Measurements from ENCODE around the gene TRIP4. TPM values are rescaled to one million over a fixed set of nuclear protein-coding genes. Genes with fewer than 3 reads are reported as not detected.

Gene TRIP4
- polyA plus RNA-seq, 6 donors from 2014 or later = 23.6 to 32.6 (median 27.2) TPM

DNA sequence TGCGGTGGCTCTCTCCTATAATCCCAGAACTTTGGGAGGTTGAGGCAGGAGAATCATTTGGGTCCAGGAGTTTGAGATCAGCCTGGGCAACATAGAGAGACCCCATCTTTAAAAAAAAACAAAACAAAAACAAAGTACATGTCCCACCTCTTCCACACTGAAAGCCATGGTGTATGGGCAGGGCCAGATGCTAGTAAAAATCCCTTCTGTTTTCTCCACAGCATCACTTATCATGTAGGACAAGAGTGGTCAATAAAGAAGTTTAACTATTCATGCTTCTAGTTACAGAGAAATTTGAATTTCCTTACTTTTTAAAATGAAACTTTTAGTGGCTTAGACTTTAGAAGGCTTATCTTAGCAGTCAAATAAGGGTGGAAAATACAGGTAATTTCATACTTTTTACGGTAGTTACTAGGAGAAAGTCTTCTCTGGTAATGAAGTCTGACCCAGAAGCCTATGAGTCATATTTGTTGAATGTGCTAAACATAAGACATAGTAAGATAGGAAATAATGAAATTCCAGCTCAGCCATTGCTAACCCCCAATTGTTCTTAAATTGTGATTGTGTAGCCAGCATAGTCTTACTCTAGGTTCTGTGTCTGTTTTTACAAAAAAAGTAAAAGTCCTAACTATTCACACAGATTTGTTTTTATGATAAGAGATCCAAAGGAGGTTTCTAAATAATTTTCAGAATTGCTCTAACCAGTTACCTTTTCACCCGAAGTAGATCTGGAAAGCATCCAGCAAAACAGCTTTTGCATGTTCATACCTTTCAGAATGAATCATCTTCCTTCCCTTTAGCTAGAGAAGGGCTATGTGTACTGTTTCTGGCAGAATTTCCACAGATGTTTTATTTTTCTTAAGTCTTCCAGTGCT lies 56.3 kb downstream of the TRIP4 start:
- Mint-ChIP-seq H3K9me3 (no peaks in the 10 kb centered on the region), H3K4me1 (peaks cover 14 to 21% (median 18%) of the 10 kb centered on the region in 3 donors), H3K36me3 (peaks cover 8 to 10% of the 10 kb centered on the region in 2 donors), H3K27me3 (no peaks in the 10 kb centered on the region), H3K4me3 (no peak overlapping the region), H3K27ac (peak overlapping the region in 2 of 6 donors; percentile 37 to 44)
- no peak for ATAC-seq (ENCODE audit: low read depth in 2 of 2)
- DNase-seq = no peak

- Mint-ChIP-seq H3K9me3 (no peaks in the 10 kb centered on the region), H3K27me3 (no peaks in the 10 kb centered on the region), H3K27ac (no peak overlapping the region), H3K4me3 (no peak overlapping the region), H3K36me3 (peaks cover 8 to 10% of the 10 kb centered on the region in 2 donors), H3K4me1 (peaks cover 14 to 21% (median 20%) of the 10 kb centered on the region in 3 donors)
- DNase-seq = no peak
- ATAC-seq (ENCODE audit: low read depth in 2 of 2) = no peak
These were observed 57.2 kb downstream of the TRIP4 start for GRCh38 chr15:64444836-64445235.

GRCh38 chr15:64447536-64448315 lies 60.1 kb downstream of the TRIP4 start:
- Mint-ChIP-seq H3K4me1 (peaks cover 14 to 24% (median 16%) of the 10 kb centered on the region in 3 donors), H3K27me3 (no peaks in the 10 kb centered on the region), H3K36me3 (peaks cover 8 to 10% of the 10 kb centered on the region in 2 donors), H3K27ac (peak overlapping the region in 4 of 6 donors; percentile 27 to 85 (median 56)), H3K9me3 (no peaks in the 10 kb centered on the region), H3K4me3 (peak overlapping the region in 1 of 8 donors; percentile 17)
- ATAC-seq (ENCODE audit: low read depth in 2 of 2) = peak; percentile 77 to 83
- DNase-seq = peak; percentile 17

DNA sequence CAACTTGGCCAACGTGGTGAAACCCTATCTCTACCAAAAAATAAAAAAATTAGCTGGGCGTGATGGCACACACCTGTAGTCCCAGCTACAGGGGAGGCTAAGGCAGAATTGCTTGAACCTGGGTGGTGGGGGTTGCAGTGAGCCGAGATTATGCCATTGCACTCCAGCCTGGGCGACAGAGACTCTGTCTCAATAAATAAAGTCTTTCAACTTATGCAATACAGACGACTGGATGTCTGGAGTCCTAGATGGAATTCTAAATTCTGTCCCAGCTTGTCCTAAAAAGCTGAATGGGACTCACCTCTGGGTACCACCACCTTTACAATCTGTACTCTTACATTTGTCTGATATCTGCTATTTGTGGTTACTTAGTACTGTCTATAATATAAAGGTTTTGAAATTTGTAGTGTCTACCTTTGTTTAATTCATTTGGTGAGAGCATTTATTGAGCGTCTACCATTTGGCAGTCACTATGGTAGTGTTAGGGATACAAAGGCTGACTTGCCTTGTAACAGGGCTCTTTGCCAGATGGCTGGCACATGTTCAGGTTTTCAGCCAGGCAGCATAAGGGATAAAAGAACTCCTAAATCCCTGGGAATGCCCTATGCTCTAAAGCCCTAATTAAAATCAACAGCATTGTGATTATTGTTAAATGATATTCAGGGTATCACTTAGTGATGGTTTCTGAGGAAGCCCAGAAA lies 65.5 kb downstream of the TRIP4 start:
- Mint-ChIP-seq H3K36me3 (peaks cover 0 to under 1% of the 10 kb centered on the region in 2 donors), H3K27ac (peak overlapping the region in 1 of 6 donors; percentile 19), H3K4me1 (peaks cover 19 to 31% (median 30%) of the 10 kb centered on the region in 3 donors), H3K9me3 (no peaks in the 10 kb centered on the region), H3K4me3 (no peak overlapping the region), H3K27me3 (no peaks in the 10 kb centered on the region)
- ATAC-seq (ENCODE audit: low read depth in 2 of 2) = no peak
- no peak for DNase-seq

- ATAC-seq (ENCODE audit: low read depth in 2 of 2) = no peak
These were observed 66.0 kb downstream of the TRIP4 start for GRCh38 chr15:64453689-64454037.

GRCh38 chr15:64454282-64454681 lies 66.6 kb downstream of the TRIP4 start:
- H3K36me3 Mint-ChIP-seq = no peaks in the 10 kb centered on the region
- H3K4me1 Mint-ChIP-seq = peaks cover 18 to 26% (median 24%) of the 10 kb centered on the region in 3 donors
- H3K4me3 Mint-ChIP-seq = no peak overlapping the region
- DNase-seq (no peak), ATAC-seq (ENCODE audit: low read depth in 2 of 2) (no peak)
- H3K27me3 Mint-ChIP-seq = no peaks in the 10 kb centered on the region
- no peaks in the 10 kb centered on the region for H3K9me3 Mint-ChIP-seq
- no peak overlapping the region for H3K27ac Mint-ChIP-seq

More at GRCh38 chr15:64453689-64454037, 66.0 kb downstream of the TRIP4 start:
- no peak for DNase-seq
- Mint-ChIP-seq H3K27me3 (no peaks in the 10 kb centered on the region), H3K36me3 (no peaks in the 10 kb centered on the region), H3K9me3 (no peaks in the 10 kb centered on the region), H3K27ac (peak overlapping the region in 2 of 6 donors; percentile 19 to 49), H3K4me1 (peaks cover 18 to 25% (median 25%) of the 10 kb centered on the region in 3 donors), H3K4me3 (no peak overlapping the region)

- H3K4me1 Mint-ChIP-seq = peaks cover 27 to 36% (median 27%) of the 10 kb centered on the region in 3 donors
- H3K4me3 Mint-ChIP-seq = peak overlapping the region; percentile 2 to 78 (median 57)
- peak; percentile 64 for DNase-seq
- ATAC-seq (ENCODE audit: low read depth in 2 of 2) = peak; percentile 61 to 74
- H3K9me3 Mint-ChIP-seq = no peaks in the 10 kb centered on the region
- no peaks in the 10 kb centered on the region for H3K27me3 Mint-ChIP-seq
- H3K36me3 Mint-ChIP-seq = no peaks in the 10 kb centered on the region
- peak overlapping the region in 2 of 6 donors; percentile 30 to 72 for H3K27ac Mint-ChIP-seq
These were observed 68.3 kb downstream of the TRIP4 start for GRCh38 chr15:64455961-64456371.

- no peaks in the 10 kb centered on the region for H3K36me3 Mint-ChIP-seq
- DNase-seq (no peak), ATAC-seq (ENCODE audit: low read depth in 2 of 2) (no peak)
- peaks cover 32 to 42% (median 33%) of the 10 kb centered on the region in 3 donors for H3K4me1 Mint-ChIP-seq
- peak overlapping the region in 2 of 6 donors; percentile 30 to 72 for H3K27ac Mint-ChIP-seq
- H3K9me3 Mint-ChIP-seq = no peaks in the 10 kb centered on the region
- no peaks in the 10 kb centered on the region for H3K27me3 Mint-ChIP-seq
- peak overlapping the region in 4 of 8 donors; percentile 50 to 78 (median 68) for H3K4me3 Mint-ChIP-seq
These were observed 69.0 kb downstream of the TRIP4 start for GRCh38 chr15:64456634-64457108.

DNA sequence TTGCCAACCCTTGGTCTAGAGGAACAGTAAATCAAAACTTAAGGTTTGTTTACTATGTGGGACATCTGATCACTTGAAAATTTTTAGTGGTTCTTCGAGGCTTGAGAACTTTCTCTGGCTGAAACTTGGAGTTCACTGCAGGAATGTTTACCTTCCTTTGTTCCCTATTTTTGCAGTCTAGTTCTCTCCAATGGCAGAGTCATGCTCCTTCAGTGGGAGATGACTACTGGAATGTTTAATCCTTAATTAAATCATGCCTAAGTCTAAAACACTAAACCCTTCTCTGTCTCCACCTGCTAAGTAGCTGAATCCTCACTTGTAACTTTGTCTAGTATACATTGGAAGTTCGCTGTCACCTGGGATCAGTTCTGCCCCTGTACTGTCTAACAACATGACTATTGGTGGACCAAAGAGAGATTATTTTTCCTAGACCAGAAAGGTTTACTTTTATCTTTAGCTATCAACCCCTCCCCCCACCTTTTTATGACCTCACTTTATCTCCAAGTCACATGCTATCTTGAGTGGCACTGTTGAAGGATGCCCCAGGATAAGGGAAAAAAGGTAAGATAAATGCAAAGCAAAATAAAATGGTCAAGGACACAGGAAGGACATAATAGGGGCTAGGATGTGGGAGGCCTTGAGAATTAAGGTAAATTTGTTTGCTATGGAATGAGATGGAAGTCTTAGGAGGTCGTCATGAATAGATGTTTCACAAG lies 71.6 kb downstream of the TRIP4 start:
- H3K27me3 Mint-ChIP-seq = no peaks in the 10 kb centered on the region
- peak overlapping the region in 1 of 6 donors; percentile 79 for H3K27ac Mint-ChIP-seq
- H3K9me3 Mint-ChIP-seq = no peaks in the 10 kb centered on the region
- DNase-seq = no peak
- H3K4me1 Mint-ChIP-seq = peaks cover 37 to 53% (median 44%) of the 10 kb centered on the region in 3 donors
- H3K36me3 Mint-ChIP-seq = no peaks in the 10 kb centered on the region
- peak overlapping the region; percentile 84 to 95 (median 91) for H3K4me3 Mint-ChIP-seq
- ATAC-seq (ENCODE audit: low read depth in 2 of 2) = no peak

GRCh38 chr15:64460206-64460723 lies 72.6 kb downstream of the TRIP4 start, which contains the start of gene ZNF609:
Gene ZNF609 (plus strand): TSS chr15:64460578. CDS start chr15:64499420, 38,842 bp downstream.
- peak; percentile 55 for ATAC-seq (ENCODE audit: low read depth in 2 of 2)
- peaks cover 46 to 58% (median 53%) of the 10 kb centered on the region in 3 donors for H3K4me1 Mint-ChIP-seq

GRCh38 chr15:64460724-64461720 lies 73.4 kb downstream of the TRIP4 start:
- H3K36me3 Mint-ChIP-seq = no peaks in the 10 kb centered on the region
- no peaks in the 10 kb centered on the region for H3K9me3 Mint-ChIP-seq
- peak overlapping the region in 5 of 6 donors; percentile 36 to 81 (median 59) for H3K27ac Mint-ChIP-seq
- DNase-seq (peak; percentile 15), ATAC-seq (ENCODE audit: low read depth in 2 of 2) (peak; percentile 24 to 40)
- H3K4me3 Mint-ChIP-seq = peak overlapping the region; percentile 84 to 96 (median 92)
- H3K27me3 Mint-ChIP-seq = no peaks in the 10 kb centered on the region
- H3K4me1 Mint-ChIP-seq = peaks cover 40 to 50% (median 46%) of the 10 kb centered on the region in 3 donors

More at GRCh38 chr15:64460206-64460723, 72.6 kb downstream of the TRIP4 start, which contains the start of gene ZNF609:
- Mint-ChIP-seq H3K27me3 (no peaks in the 10 kb centered on the region), H3K4me3 (peak within 1 kb of the TSS; percentile 84 to 96 (median 92)), H3K9me3 (no peaks in the 10 kb centered on the region), H3K36me3 (no peaks in the 10 kb centered on the region), H3K27ac (peak within 1 kb of the TSS; percentile 59 to 90 (median 74))
- peak; percentile 81 for DNase-seq

All from naive B cell (primary cell).